ENCODE measurements around the gene DNAJC1. TPM values are rescaled to one million over a fixed set of nuclear protein-coding genes. Genes with fewer than 3 reads are reported as not detected.

Gene DNAJC1
- total RNA-seq, 1 donor from 2014 or later = 40.0 TPM

DNA sequence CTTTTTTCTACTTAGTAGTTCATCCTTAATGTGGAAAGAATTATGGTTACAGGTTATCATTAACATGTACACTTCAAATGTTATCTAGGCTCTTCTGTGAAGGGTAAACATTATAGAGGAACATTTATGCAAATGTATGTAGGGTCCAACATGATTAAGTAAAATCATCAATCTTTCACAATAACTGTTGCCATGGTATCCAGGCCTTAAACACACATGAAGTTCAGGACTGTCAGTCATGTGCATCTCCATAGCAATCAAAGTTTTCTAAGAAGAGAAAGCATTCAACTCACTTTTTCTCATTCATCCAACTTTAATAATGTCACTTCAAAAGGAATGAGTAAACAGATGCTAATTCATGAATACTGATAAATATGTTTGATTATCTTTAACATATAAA, 83.6 kb downstream of the DNAJC1 start:
- no peaks in the 10 kb centered on the region for H3K27me3 ChIP-seq
- no peaks in the 10 kb centered on the region for H3K36me3 ChIP-seq
- no peak for DNase-seq (ENCODE audit: extremely low spot score in 2 of 2)
- no peak overlapping the region for H3K27ac ChIP-seq
- no peaks in the 10 kb centered on the region for H3K9me3 ChIP-seq
- no peaks in the 10 kb centered on the region for H3K4me1 ChIP-seq
- intact Hi-C loops (cut with DNase I) = no loop called here
- no peak overlapping the region for H3K4me3 ChIP-seq
- TF ChIP-seq, protein P1, sequence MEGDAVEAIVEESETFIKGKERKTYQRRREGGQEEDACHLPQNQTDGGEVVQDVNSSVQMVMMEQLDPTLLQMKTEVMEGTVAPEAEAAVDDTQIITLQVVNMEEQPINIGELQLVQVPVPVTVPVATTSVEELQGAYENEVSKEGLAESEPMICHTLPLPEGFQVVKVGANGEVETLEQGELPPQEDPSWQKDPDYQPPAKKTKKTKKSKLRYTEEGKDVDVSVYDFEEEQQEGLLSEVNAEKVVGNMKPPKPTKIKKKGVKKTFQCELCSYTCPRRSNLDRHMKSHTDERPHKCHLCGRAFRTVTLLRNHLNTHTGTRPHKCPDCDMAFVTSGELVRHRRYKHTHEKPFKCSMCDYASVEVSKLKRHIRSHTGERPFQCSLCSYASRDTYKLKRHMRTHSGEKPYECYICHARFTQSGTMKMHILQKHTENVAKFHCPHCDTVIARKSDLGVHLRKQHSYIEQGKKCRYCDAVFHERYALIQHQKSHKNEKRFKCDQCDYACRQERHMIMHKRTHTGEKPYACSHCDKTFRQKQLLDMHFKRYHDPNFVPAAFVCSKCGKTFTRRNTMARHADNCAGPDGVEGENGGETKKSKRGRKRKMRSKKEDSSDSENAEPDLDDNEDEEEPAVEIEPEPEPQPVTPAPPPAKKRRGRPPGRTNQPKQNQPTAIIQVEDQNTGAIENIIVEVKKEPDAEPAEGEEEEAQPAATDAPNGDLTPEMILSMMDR (IDR thresholded peaks at IDR 0.05) = no peak
- TF ChIP-seq POLR2A (IDR thresholded peaks at IDR 0.05) (no peak), POLR2AphosphoS5 (IDR thresholded peaks at IDR 0.05; ENCODE audit: insufficient read depth in 1 of 2, low read depth in 1 of 2) (no peak)

DNA sequence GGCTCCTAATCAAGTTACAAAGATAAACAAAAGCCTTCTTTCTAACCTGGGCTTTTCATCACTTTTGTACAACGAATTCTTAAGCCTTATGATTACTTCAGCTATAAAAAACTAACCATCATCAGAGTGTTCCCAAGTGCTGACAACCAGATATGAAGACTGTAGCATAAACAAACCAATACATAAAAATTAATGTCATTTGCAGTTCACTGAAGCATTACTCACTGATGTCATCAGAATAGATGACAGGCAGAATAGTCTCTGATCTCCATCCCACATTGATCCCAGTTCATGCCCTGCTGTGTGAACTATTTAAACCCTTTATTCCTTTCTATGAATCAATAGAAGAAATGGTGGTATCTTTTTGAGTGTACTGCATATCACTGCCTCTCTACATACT, 84.4 kb downstream of the DNAJC1 start:
- no peak for DNase-seq (ENCODE audit: extremely low spot score in 2 of 2)
- Histone ChIP-seq H3K27ac (no peak overlapping the region), H3K4me3 (no peak overlapping the region), H3K4me1 (no peaks in the 10 kb centered on the region), H3K27me3 (no peaks in the 10 kb centered on the region), H3K36me3 (no peaks in the 10 kb centered on the region), H3K9me3 (no peaks in the 10 kb centered on the region)
- TF ChIP-seq, protein P1 (IDR thresholded peaks at IDR 0.05) = no peak
- TF ChIP-seq POLR2AphosphoS5 (IDR thresholded peaks at IDR 0.05; ENCODE audit: insufficient read depth in 1 of 2, low read depth in 1 of 2) (no peak), POLR2A (IDR thresholded peaks at IDR 0.05) (no peak)
- intact Hi-C loops (cut with DNase I) = no loop called here

DNA sequence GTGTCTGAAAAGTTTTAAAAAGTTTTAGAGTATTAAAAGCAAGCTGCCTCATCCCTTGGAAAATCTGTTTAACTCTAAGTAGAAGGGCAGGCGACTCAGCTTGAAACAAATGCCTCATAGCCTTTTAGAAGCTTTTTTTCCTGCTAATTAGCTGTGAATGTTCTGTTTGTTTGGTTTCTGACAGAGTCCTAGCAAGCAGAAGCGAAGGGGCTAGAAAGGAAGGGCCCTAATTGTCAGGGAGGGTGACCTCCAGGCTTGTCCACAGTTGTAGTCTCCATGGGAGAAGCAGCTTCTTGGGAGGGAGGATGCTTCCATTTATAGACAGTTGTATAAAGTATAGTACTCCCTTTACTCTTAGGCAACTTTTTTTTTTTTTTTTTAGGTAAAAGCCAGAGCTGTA, 90.9 kb downstream of the DNAJC1 start:
- no peaks in the 10 kb centered on the region for H3K4me1 ChIP-seq
- no peak for DNase-seq (ENCODE audit: extremely low spot score in 2 of 2)
- H3K4me3 ChIP-seq = no peak overlapping the region
- no peak overlapping the region for H3K27ac ChIP-seq
- intact Hi-C loops (cut with DNase I) = no loop called here
- TF ChIP-seq POLR2AphosphoS5 (IDR thresholded peaks at IDR 0.05; ENCODE audit: insufficient read depth in 1 of 2, low read depth in 1 of 2) = no peak
- TF ChIP-seq, protein P1 (IDR thresholded peaks at IDR 0.05) = no peak
- TF ChIP-seq POLR2A (IDR thresholded peaks at IDR 0.05) = no peak
- no peaks in the 10 kb centered on the region for H3K36me3 ChIP-seq
- H3K27me3 ChIP-seq = no peaks in the 10 kb centered on the region
- H3K9me3 ChIP-seq = no peaks in the 10 kb centered on the region

DNA sequence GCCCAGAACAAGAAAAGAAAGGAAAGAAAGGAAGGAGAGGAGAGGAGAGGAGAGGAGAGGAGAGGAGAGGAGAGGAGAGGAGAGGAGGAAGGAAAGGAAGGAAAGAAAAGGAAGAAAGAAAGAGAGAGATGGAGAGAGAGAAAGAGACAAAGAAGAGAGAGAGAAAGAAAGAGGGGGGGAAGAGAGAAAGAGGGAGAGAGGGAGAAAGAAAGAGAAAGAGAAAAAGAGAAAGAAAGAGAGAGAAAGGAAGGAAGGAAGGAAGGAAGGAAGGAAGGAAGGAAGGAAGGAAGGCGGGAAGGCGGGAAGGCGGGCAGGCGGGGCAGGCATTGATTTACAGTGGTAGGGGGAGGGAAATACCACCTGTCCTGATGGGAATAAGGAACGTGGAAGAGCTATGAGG, 92.7 kb downstream of the DNAJC1 start:
- no peak overlapping the region for H3K27ac ChIP-seq
- no peaks in the 10 kb centered on the region for H3K9me3 ChIP-seq
- no peaks in the 10 kb centered on the region for H3K27me3 ChIP-seq
- H3K36me3 ChIP-seq = no peaks in the 10 kb centered on the region
- no peak overlapping the region for H3K4me3 ChIP-seq
- H3K4me1 ChIP-seq = no peaks in the 10 kb centered on the region
- TF ChIP-seq, protein P1 (IDR thresholded peaks at IDR 0.05) = no peak
- no peak for TF ChIP-seq POLR2A (IDR thresholded peaks at IDR 0.05)
- intact Hi-C loops (cut with DNase I) = no loop called here
- DNase-seq (ENCODE audit: extremely low spot score in 2 of 2) = no peak

DNA sequence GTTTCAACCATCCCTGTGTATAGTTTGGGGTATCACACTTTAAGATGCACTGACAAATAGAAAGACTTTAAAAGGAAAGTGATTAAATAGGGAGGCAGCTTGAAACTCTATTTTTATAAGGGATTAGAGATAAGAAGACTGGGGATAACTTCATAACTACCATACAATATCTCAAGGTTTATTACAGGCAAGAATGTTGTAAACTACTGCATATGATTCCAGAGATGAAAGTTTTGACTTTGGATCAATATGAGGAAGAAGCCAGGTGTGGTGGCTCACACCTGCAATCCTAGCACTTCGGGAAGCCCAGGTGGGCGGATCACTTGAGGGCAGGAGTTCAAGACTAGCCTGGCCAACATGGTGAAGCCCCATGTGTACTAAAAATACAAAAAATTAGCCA, 96.1 kb downstream of the DNAJC1 start:
- Histone ChIP-seq H3K9me3 (no peaks in the 10 kb centered on the region), H3K36me3 (no peaks in the 10 kb centered on the region), H3K4me3 (no peak overlapping the region), H3K27me3 (no peaks in the 10 kb centered on the region), H3K4me1 (no peaks in the 10 kb centered on the region), H3K27ac (no peak overlapping the region)
- TF ChIP-seq, protein P1 (IDR thresholded peaks at IDR 0.05) = no peak
- TF ChIP-seq POLR2A (IDR thresholded peaks at IDR 0.05) = no peak
- no peak for TF ChIP-seq POLR2AphosphoS5 (IDR thresholded peaks at IDR 0.05; ENCODE audit: insufficient read depth in 1 of 2, low read depth in 1 of 2)
- intact Hi-C loops (cut with DNase I) = no loop called here
- no peak for DNase-seq (ENCODE audit: extremely low spot score in 2 of 2)

All from vagina (tissue), 2 donors.